A549 (cell line): ENCODE measurements around the gene TESK2.
A peak's percentile ranks its signal among the peaks of the same experiment; 100 is the strongest.

ENCODE experiments used
- CHD2 ChIP-seq: fragments of 150-350 bp; IDR thresholded peaks from 2 replicates; pipeline ENCODE4 v1.6.1; 2014; ENCODE audit warnings: low read length; ENCODE audit not compliant: partially characterized antibody
- CHD4 ChIP-seq: fragments of 200-600 bp; sonication (generic); IDR thresholded peaks from 2 replicates; pipeline ENCODE4 v1.6.1; 2016; ENCODE audit warnings: antibody characterized with exemption, mild to moderate bottlenecking, borderline replicate concordance
- EHMT2 ChIP-seq: fragments of 200-600 bp; sonication (generic); IDR thresholded peaks from 2 replicates; pipeline ENCODE4 v1.6.1; 2016; ENCODE audit warnings: antibody characterized with exemption, low read depth, mild to moderate bottlenecking, moderate library complexity
- TF ChIP-seq, protein P1 (sequence below): fragments of >200 bp; sonication (Bioruptor Twin); formaldehyde crosslinking; IDR thresholded peaks from 3 replicates; pipeline ENCODE4 v1.5.1; 2016
- TF ChIP-seq, protein P2 (sequence below): fragments of 450-650 bp; IDR thresholded peaks from 2 replicates; pipeline ENCODE4 v1.6.1; 2014; ENCODE audit warnings: antibody characterized with exemption

DNA sequence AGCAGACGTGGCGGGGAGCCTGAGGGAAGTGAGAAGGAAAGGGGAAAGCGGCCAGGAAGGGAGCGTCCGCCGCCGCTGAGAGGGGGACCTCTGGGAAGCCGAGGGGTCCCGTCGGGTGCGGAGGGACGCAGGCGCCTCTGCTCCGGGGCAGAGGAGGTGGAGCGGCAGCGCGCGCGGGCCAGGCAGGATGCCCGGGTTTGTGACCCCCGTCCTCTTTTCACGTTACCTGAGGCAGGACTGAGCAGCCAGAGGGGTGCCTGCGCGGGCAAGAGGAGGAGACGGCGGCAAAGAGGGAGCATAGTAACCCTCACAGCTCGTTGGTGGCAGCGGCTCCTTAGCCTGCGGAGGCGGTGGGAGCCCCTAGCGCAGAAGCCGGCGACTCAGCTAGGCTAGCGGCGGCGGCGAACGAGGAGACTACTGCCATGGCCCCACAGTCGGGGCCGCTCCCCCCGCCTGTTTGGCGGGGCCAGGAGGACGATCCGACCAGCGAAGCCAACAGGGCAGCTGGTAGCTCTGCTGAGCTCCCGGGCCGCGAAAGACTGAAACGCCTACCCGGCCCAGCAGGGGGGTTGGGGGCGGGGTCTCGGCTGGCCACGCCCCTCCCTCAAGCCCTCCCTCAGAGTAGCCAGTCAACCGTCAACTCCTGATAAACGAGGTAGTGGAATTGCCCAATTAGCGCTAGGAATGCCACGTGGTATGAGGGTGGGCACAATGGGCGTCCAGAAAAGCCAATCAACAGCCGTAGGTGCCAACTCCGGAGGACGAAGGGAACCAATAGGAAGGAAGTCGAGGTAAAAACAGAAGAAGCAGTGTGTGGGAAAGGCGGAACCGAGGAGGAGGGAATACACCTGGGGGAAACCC, at the start of gene TESK2:
- TF ChIP-seq, protein P1, sequence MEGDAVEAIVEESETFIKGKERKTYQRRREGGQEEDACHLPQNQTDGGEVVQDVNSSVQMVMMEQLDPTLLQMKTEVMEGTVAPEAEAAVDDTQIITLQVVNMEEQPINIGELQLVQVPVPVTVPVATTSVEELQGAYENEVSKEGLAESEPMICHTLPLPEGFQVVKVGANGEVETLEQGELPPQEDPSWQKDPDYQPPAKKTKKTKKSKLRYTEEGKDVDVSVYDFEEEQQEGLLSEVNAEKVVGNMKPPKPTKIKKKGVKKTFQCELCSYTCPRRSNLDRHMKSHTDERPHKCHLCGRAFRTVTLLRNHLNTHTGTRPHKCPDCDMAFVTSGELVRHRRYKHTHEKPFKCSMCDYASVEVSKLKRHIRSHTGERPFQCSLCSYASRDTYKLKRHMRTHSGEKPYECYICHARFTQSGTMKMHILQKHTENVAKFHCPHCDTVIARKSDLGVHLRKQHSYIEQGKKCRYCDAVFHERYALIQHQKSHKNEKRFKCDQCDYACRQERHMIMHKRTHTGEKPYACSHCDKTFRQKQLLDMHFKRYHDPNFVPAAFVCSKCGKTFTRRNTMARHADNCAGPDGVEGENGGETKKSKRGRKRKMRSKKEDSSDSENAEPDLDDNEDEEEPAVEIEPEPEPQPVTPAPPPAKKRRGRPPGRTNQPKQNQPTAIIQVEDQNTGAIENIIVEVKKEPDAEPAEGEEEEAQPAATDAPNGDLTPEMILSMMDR = no peak
- TF ChIP-seq EHMT2 (no peak), CHD4 (no peak), CHD2 (no peak)
- TF ChIP-seq, protein P2, sequence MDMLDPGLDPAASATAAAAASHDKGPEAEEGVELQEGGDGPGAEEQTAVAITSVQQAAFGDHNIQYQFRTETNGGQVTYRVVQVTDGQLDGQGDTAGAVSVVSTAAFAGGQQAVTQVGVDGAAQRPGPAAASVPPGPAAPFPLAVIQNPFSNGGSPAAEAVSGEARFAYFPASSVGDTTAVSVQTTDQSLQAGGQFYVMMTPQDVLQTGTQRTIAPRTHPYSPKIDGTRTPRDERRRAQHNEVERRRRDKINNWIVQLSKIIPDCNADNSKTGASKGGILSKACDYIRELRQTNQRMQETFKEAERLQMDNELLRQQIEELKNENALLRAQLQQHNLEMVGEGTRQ = peak; percentile 90
